ENCODE results near the gene PRRC2B.
A peak's percentile ranks its signal among the peaks of the same experiment; 100 is the strongest.
"Not testable (repeated sequence)": the region's sequence is repeated elsewhere in the genome, so short reads cannot be mapped to it uniquely, and the experiment has no call there.

Gene PRRC2B

DNA sequence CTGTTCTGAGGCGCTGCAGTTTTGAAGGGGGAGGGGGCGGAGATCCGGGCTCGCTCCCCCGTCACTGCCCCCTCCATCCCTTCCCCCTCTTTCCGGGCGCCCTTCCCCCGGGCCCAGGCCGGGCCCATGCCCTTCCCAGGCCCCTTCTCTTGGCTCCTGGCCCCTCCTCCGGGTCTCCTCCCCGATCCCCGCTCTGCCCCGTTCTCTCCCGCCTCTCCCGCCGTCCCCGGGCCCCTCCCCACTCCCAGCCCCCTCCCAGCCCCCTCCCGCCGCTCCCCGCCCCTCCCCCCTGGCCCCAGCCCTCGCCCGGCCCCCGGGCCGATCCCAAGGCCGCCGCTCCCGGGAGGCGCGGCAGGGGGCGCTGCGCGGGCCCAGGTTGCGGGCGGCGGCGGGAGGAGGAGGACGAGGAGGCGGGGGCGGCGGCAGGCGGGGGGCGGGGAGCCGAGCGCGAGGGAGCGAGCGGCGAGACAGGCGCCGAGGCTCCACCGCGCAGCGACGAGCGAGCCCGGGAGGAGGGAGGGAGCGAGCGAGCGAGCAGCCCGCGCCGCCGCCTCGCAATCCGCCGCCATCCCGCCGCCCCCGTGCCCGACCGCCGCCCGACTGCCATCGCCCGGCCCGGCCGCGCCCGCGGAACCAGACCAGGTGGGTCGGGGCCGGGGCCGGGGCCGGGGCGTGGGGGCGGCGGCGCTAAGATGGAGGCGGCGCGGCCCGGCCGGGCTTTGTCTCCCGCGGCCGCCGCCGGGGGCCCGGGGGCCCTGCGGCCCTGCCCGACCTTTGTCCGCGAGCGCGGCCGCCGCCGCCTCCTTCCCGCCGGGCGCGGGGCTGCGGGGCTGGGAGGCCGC lies at the start of gene PRRC2B:
PRRC2B (plus strand) TSS at position 465 of the 842 bp plus-strand sequence. CDS start 36,059 bp downstream, outside the sequence.
- DNase-seq: peak; percentile 88

- not testable (repeated sequence) for DNase-seq
Measured at GRCh38 chr9:131344931-131345535, 48.9 kb upstream of the PRRC2B start.

- DNase-seq: no peak
Measured at GRCh38 chr9:131346559-131346958, 47.3 kb upstream of the PRRC2B start.

DNA sequence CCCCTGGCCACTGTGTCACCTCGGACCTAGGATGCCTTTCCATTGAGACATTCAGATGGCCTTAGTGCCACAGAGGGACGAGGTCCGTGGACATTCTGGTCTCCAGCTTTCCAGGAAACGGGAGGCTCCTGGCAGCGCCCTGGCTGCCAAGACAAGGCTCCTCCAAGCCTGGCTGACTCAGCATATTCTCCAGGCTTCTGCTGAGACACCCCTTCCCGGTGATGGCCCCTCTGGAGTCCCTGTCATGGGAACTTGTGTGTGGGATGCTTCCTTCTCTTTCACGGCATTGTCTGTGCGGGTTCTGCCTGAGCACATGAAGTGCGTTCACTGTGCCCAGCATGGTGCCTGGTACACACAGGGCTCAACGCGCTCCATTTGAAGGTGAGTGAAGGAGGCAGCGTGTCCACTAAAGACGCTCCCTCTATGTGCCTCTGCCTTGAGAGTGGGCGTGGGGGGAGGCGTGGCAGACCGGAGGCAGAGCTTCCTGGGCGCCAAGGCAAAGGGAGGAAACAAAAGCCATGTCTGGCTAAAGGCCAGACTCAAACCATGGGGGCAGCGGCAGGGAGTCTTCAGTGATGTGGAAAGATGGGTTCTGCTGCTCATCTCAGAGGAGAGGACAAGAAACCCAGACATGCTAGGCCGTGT lies 46.4 kb upstream of the PRRC2B start:
- no peak for DNase-seq

DNA sequence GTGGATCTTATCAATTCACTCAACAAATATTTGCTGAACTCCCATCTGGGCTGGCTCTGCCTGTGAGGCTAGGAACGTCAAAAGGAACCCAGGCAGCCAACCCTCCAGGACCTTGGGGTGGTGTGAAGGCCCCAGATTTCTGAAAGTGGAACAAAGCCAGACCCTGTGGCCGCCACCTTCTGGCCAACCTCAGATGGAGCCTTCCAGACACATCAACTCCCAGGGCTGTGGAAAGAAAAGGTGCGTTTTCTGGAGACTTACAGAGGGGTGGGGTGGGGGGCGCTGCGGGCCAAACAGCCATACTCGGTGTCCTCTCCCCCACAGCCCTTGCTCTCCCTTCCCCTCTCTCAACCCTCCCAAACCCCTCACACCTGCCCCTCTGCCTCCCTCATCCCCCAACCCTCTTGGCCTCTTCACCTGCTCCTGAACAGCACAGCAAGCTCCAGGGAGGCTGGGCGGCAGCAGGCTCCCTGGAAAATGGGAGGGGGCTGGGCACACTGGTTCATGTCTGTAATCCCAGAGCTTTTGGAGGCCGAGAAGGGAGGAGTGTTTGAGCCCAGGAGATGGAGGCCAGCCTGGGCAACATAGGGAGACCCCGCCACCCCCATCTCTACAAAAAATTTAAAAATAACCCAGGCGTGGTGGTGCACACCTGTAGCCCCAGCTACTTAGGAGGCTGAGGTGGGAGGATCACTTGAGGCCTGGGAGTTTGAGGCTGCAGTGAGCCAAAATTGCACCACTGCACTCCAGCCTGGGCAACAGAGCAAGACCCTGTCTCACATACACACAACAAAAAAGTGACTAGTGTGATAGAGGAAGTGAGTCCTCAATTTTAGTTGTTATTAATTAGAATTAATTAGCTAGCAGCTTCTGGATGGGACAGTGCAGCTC lies 45.0 kb upstream of the PRRC2B start:
- no peak for DNase-seq

- no peak for DNase-seq
Measured at GRCh38 chr9:131349522-131349880, 44.4 kb upstream of the PRRC2B start.

DNA sequence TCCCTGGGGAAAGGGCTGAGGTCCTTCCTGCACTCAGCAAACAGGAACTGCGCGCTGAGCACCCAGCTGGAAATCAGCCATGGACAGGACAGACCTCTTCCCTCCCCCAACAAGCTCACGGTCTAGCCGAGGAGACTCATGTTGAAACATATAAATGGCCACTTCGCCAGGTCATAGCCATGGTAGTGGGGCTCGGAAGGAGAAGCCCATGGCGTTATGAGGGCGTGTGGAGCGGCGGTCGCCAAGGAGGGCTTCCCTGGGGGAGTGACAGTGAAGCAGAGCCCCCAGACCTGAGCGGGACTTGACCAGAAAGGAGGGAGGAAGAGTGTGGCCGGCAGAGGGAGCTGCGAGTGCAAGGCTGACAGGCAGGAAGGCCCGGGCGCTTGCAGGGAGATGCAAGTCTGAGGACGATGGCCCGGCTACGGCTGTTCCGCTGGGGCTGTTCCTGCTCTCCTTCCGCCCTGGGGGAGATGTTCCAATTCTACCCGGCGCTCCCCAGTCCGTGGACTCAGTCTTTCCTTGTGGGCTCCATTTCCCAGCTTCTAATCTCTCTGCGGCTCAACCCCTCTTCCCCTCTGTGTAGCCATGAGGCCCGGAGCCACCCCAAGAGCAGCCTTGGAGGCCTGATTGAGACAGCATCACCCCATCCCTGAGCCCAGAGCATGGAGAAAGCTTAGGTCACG lies 43.9 kb upstream of the PRRC2B start:
- DNase-seq: peak; percentile 89

- DNase-seq: not testable (repeated sequence)
Measured at GRCh38 chr9:131356479-131356878, 37.4 kb upstream of the PRRC2B start.

GRCh38 chr9:131358556-131358955 lies 35.3 kb upstream of the PRRC2B start:
- no peak for DNase-seq

DNA sequence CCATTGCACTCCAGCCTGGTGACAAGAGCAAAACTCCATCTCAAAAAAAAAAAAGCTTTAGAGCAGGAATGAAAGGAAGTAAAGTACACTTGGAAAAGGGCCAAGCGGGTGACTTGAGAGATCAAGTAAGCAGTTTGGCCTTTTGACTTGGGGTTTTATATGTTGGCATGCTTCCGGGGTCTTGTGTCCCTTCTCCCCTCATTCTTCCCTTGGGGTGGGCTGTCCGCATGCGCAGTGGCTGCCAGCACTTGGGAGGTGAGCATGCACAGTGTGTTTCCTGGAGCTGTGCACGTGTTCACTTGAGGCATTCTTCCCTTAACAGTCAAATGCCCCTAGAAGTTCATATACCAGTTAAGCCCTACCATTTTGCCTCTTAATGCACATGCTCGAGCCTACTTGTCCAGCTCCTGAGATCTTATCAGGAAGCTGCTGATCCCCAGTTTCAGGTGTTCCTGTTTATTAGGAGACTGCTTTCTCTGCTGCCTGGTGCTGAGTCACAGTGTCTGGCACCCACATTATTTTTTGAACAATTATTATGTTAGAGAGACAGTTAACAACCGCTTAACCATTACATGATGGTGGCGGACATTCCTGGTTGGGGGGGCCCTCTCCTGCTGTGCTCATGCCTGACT lies 32.6 kb upstream of the PRRC2B start:
- peak; percentile 37 for DNase-seq

DNA sequence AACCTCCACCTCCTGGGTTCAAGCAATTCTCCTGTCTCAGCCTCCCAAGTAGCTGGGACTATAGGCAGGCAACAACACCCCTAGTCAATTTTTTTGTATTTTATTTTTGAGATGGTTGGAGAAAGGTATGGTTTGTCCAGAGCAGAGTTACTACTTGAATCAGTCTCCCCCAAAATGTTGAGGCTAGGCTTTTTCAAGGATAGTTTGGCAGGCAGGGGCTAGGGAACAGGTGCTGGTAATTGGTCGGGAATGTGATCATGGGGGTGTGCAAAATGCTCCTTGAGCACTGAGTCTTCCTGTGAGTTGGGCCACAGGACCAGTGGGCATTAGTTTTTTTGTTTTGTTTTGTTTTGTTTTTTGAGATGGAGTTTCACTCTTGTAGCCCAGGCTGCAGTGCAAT lies 28.3 kb upstream of the PRRC2B start:
- DNase-seq: no peak

DNA sequence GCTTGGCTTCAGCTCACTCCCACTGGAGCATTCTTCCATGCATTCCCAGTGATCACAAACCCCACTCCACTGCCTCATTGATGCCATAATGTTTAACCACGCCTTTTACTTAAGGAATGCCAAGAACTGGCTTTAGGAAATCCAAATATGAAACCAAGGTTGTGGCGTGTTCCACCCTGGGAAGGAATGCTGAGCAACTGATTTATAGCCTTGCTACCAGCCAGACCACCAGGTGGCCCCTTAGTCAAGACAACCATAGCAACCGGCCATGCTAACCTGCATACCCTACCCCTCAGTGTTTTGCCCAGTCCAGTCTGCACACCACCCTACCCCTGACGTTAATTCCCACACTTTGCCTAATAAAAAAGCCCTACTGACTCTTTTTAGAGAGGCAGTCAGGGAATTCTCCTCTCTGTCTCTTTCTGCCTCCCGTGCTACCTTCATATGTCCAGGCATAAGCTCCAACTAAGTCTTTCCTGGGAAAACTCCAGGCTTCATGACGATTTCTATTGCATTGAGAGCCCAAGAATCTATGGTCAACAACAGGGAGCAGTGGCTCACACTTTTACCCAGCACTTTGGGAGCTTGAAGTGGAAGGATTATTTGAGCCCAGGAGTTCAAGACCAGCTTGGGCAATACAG lies 27.0 kb upstream of the PRRC2B start:
- no peak for DNase-seq

GRCh38 chr9:131367450-131367849 lies 26.4 kb upstream of the PRRC2B start:
- DNase-seq: no peak

GRCh38 chr9:131370638-131371037 lies 23.2 kb upstream of the PRRC2B start:
- DNase-seq: no peak

- DNase-seq: not testable (repeated sequence)
Measured at GRCh38 chr9:131372599-131372973, 21.3 kb upstream of the PRRC2B start.

GRCh38 chr9:131374638-131375037 lies 19.2 kb upstream of the PRRC2B start:
- not testable (repeated sequence) for DNase-seq

DNA sequence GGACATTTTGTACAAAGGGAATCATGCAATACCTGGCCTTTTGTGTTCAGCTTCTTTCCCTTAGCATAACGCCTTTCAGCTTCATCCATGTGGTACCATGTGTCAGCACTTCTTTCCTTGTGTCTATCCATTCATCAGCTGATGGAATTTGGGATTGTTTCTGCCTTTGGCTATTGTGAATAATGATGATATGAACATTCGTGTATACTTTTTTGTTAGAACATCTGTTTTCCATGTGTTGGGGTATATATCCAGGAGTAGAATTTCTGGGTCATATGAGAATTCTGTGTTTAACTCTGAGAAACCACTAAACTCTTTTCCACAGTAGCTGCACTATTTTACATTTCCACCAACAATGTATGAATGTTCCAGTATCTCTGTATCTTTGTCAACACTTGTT lies 14.8 kb upstream of the PRRC2B start:
- no peak for DNase-seq

DNA sequence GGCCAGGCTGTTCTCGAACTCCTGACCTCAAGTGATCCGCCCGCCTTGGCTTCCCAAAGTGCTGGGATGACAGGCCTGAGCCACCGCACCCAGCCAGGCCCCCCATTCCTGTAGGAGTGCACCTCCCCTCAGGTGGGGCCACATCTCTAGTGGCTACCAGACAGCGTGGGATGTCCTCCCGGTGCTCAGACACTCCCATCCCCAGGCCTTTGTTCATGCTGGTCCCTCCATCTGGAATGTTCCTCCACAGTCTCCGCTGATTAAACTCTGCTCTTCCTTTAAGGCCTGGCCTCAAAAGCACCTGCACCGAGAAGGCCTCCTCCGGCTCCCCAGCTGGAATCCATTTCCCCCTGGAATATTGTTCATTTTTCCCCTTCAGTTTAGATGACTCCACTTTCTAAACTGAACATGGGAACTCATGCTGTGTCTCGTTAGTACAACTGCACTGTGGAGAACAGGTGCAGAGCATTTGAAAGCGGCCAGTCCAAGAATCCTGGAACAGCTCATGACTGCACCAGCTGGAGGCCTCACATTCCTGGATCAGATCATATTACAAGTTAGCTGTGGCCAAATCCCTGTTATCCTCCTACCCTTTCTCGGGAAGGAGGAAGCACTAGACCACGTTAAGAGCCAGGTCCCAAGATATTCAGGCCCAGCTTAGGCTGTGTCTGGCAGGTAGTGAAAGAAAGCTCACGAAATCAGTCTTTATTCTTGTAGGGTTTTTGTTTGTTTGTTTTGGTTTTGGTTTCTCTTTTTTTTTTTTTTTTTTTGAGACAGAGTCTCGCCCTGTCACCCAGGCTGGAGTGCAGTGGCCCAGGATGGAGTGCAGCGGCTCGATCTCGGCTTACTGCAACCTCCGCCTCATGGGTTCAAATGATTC lies 10.8 kb upstream of the PRRC2B start:
- DNase-seq: no peak

DNA sequence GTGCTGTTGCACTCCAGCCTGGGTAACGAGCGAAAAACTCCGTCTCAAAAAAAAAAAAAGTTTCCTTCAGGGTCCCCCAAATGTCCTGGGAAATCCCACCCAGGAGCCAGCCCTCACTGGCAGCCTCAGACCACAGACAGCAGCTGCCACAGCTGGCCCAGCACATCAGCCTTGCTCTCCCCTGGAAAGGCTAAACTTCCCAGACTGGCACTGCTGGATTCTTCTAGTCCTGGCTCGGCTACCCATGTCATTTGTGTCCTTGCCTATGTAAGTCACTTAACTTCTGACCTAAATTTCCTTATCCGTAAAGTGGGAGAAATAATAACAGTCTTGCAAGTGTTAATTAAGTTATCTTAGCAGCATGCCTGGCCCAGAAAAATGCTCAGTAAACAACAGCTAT lies 8.6 kb upstream of the PRRC2B start:
- no peak for DNase-seq

DNA sequence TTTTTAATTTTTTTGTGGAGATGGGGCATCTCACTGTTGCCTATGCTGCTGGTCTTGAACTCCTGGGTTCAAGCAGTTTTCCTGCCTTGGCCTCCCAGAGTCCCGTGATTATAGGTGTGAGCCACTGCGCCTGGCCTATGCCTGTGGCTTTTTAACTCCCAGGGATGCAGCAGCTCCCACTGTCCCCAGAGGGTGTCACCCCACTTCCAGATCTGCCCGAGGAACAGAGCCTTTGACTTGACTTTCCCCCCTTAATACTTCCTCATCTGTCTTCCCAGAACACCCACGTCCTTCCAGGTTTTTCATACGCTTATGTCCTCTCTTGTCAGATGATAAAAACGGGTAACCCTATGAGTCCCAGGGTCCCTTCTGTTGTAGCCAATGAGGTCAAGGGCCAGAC lies 7.6 kb upstream of the PRRC2B start:
- no peak for DNase-seq
